HEK293T (cell line): Measurements from ENCODE around the gene MRPS26.

Experiments used
- ARNT ChIP-seq: fragments of 450-650 bp; IDR thresholded peaks from 2 replicates; pipeline ENCODE4 v1.6.1; 2017; ENCODE audit warnings: mild to moderate bottlenecking
- BHLHE40 ChIP-seq: fragments of 450-650 bp; IDR thresholded peaks from 2 replicates; pipeline ENCODE4 v1.6.1; 2016; ENCODE audit warnings: mild to moderate bottlenecking, moderate library complexity, borderline replicate concordance
- ELF4 ChIP-seq: fragments of 450-650 bp; IDR thresholded peaks from 2 replicates; pipeline ENCODE4 v1.6.1; 2017; ENCODE audit warnings: antibody characterized with exemption
- FOXA1 ChIP-seq: fragments of 450-650 bp; IDR thresholded peaks from 2 replicates; pipeline ENCODE4 v1.6.1; 2016; ENCODE audit warnings: mild to moderate bottlenecking
- FOXK2 ChIP-seq: fragments of 450-650 bp; IDR thresholded peaks from 2 replicates; pipeline ENCODE4 v1.6.1; 2016; ENCODE audit warnings: mild to moderate bottlenecking
- FOXM1 ChIP-seq: fragments of 450-650 bp; IDR thresholded peaks from 2 replicates; pipeline ENCODE4 v1.6.1; 2017; ENCODE audit warnings: mild to moderate bottlenecking, borderline replicate concordance
- HDGF ChIP-seq: fragments of 450-650 bp; IDR thresholded peaks from 2 replicates; pipeline ENCODE4 v1.6.1; 2017; ENCODE audit warnings: antibody characterized with exemption, borderline replicate concordance
- L3MBTL2 ChIP-seq: fragments of 450-650 bp; conservative IDR thresholded peaks from 2 replicates; pipeline ENCODE4 v1.6.1; 2016; ENCODE audit warnings: mild to moderate bottlenecking
- NFRKB ChIP-seq: fragments of 450-650 bp; IDR thresholded peaks from 2 replicates; pipeline ENCODE4 v1.6.1; 2016; ENCODE audit warnings: mild to moderate bottlenecking, moderate library complexity
- SP1 ChIP-seq: fragments of 450-650 bp; IDR thresholded peaks from 2 replicates; pipeline ENCODE4 v1.6.1; 2017
- TARDBP ChIP-seq: fragments of 450-650 bp; IDR thresholded peaks from 2 replicates; pipeline ENCODE4 v1.6.1; 2016
- ZNF384 ChIP-seq: fragments of 450-650 bp; IDR thresholded peaks from 2 replicates; pipeline ENCODE4 v1.6.1; 2016
- TF ChIP-seq, protein P1 (sequence below): fragments of 450-650 bp; IDR thresholded peaks from 2 replicates; pipeline ENCODE4 v1.6.1; 2016

GRCh38 chr20:3043322-3043721 lies 2.5 kb upstream of the MRPS26 start, which contains the start of gene GNRH2:
- TF ChIP-seq L3MBTL2 (no peak), ARNT (no peak), HDGF (no peak), SP1 (no peak), BHLHE40 (no peak), ELF4 (no peak), FOXK2 (no peak), FOXA1 (no peak), TARDBP (no peak), ZNF384 (no peak), FOXM1 (no peak), NFRKB (no peak)
- TF ChIP-seq, protein P1, sequence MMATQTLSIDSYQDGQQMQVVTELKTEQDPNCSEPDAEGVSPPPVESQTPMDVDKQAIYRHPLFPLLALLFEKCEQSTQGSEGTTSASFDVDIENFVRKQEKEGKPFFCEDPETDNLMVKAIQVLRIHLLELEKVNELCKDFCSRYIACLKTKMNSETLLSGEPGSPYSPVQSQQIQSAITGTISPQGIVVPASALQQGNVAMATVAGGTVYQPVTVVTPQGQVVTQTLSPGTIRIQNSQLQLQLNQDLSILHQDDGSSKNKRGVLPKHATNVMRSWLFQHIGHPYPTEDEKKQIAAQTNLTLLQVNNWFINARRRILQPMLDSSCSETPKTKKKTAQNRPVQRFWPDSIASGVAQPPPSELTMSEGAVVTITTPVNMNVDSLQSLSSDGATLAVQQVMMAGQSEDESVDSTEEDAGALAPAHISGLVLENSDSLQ = no peak
